T-cell (primary cell): ENCODE data around the gene FRG2C. TPM values are rescaled to one million over a fixed set of nuclear protein-coding genes. Genes with fewer than 3 reads are reported as not detected.
"Not testable (repeated sequence)": the region's sequence is repeated elsewhere in the genome, so short reads cannot be mapped to it uniquely, and the experiment has no call there.

Experiments
- ATAC-seq, 4 experiments: fragments of 200-7000 bp in 3 of 4; fragments of 150-1000 bp in 1 of 4; cut with Tn5 transposase; replicated peaks in 1 of 4; 1 replicate in 3 of 4; 2 replicates in 1 of 4; pipeline ENCODE4 v1.10.0; 2021; ENCODE audit warnings: moderate library complexity in 3 of 4, mild to moderate bottlenecking in 2 of 4, moderate number of reproducible peaks in 1 of 4
- CTCF ChIA-PET, 2 donors: fragments of 300-600 bp; sonication (Branson Sonifier 250); formaldehyde crosslinking; loops; one replicate each; lab custom pipeline; 2022; ENCODE audit warnings: antibody characterized with exemption in 2 of 2; lab: Charles Lee
- POLR2A ChIA-PET, 2 donors: fragments of 300-600 bp; sonication (Branson Sonifier 250); formaldehyde crosslinking; loops; one replicate each; lab custom pipeline; 2022; ENCODE audit warnings: antibody characterized with exemption in 2 of 2; lab: Charles Lee
- DNase-seq, 35 experiments: peaks; one replicate each; pipeline versions ENCODE4 v3.0.0 to v3.0.0-alpha.2; 2013 to 2023
- H3K27ac ChIP-seq: one replicate; pipeline ENCODE4 v1.5.1; 2013; ENCODE audit warnings: low read length
- H3K27me3 ChIP-seq, 2 experiments: replicated peaks in 1 of 2; 1 replicate in 1 of 2; 2 replicates in 1 of 2; pipeline versions ENCODE4 v1.6.1 to v1.7.0; 2013; ENCODE audit warnings: low read length in 1 of 2, mixed read lengths in 1 of 2; ENCODE audit not compliant: control insufficient read depth in 2 of 2, insufficient read depth in 2 of 2; ENCODE audit errors: extremely low read depth in 1 of 2
- H3K36me3 ChIP-seq, 2 donors: 1 replicate in 1 of 2; 2 replicates in 1 of 2; pipeline versions ENCODE4 v1.6.1 to v1.7.0; 2013; ENCODE audit warnings: low read length in 1 of 2; ENCODE audit not compliant: control insufficient read depth in 2 of 2, insufficient read depth in 1 of 2; ENCODE audit errors: extremely low read depth in 1 of 2
- H3K4me1 ChIP-seq, 2 experiments: 1 replicate in 1 of 2; 2 replicates in 1 of 2; pipeline versions ENCODE4 v1.6.1 to v1.7.0; 2013; ENCODE audit warnings: low read length in 2 of 2, mixed read lengths in 1 of 2; ENCODE audit not compliant: insufficient read depth in 2 of 2, control insufficient read depth in 1 of 2; ENCODE audit errors: extremely low read depth in 1 of 2
- H3K4me3 ChIP-seq, 2 donors: 1 replicate in 1 of 2; 2 replicates in 1 of 2; pipeline versions ENCODE4 v1.5.1 to v1.7.0; 2013; ENCODE audit warnings: mild to moderate bottlenecking in 2 of 2, low read length in 1 of 2, moderate library complexity in 1 of 2; ENCODE audit not compliant: control insufficient read depth in 1 of 2; ENCODE audit errors: extremely low read depth in 1 of 2
- H3K9me3 ChIP-seq: 2 replicates; pipeline ENCODE4 v1.7.0; 2013
- H3K27ac Mint-ChIP-seq, 2 donors: one replicate each; pipeline ENCODE4 v1.8.0; 2020 to 2021; ENCODE audit warnings: mild to moderate bottlenecking in 2 of 2, mixed read lengths in 2 of 2
- H3K27me3 Mint-ChIP-seq, 2 donors: one replicate each; pipeline ENCODE4 v1.8.0; 2021 to 2022; ENCODE audit warnings: mixed read lengths in 2 of 2
- H3K36me3 Mint-ChIP-seq: one replicate; pipeline ENCODE4 v1.8.0; 2021; ENCODE audit warnings: mixed read lengths
- H3K4me1 Mint-ChIP-seq, 3 donors: one replicate each; pipeline ENCODE4 v1.8.0; 2020 to 2022; ENCODE audit warnings: mixed read lengths in 3 of 3, mild to moderate bottlenecking in 1 of 3
- H3K4me3 Mint-ChIP-seq, 3 donors: one replicate each; pipeline ENCODE4 v1.8.0; 2020 to 2022; ENCODE audit warnings: mild to moderate bottlenecking in 3 of 3, mixed read lengths in 3 of 3, moderate library complexity in 3 of 3
- H3K9me3 Mint-ChIP-seq, 3 donors: one replicate each; pipeline ENCODE4 v1.8.0; 2020 to 2022; ENCODE audit warnings: mixed read lengths in 3 of 3
- whole genome bisulfite sequencing: methylation state at CpG from one replicate; pipeline ENCODE4 v1.1.5; 2013; ENCODE audit warnings: missing lambda C conversion rate; ENCODE audit not compliant: insufficient coverage; 5-methylcytosine and 5-hydroxymethylcytosine counted together
- total RNA-seq, 35 experiments: library from RNA in 6 of 35; stranded (reverse) in 6 of 35; fragments of 120-200 nt in 1 of 35; gene quantifications; one replicate each; pipeline versions ENCODE4 v1.2.1 to v1.2.4 and lab custom pipeline; 2013 to 2026

The FRG2C gene
- not detected for total RNA-seq
- not detected for total RNA-seq (2013)
- total RNA-seq (lab: John Stamatoyannopoulos, UW) = 0 to 0.07 (median 0) reads per million in 29 experiments

DNA sequence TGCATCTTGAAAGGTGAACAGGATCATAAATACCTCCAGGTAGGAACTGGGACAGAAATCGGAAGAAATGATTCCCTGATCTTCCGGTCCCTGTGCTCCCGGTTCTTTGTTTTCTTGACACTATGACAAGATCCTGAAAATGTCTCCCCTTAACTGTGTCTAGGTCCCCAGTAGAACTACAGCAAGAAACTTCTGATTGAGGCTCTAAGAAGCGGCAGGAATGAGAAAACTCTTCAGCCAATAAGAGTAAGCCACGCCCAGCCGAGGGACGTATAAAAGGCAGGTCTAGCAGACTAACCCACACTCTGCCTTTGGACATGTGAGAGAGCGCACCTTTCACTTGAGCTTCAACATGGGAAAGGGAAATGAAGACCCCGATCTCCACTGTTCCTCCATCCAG lies at the start of gene FRG2C:
FRG2C (plus strand) TSS at position 301 of the 400 bp plus-strand sequence; CDS start at position 353, 52 bp downstream.
- H3K27ac Mint-ChIP-seq, H3K36me3 ChIP-seq, H3K4me3 Mint-ChIP-seq, CTCF ChIA-PET, H3K4me1 ChIP-seq, H3K36me3 Mint-ChIP-seq, H3K4me3 ChIP-seq, ATAC-seq, POLR2A ChIA-PET, H3K9me3 ChIP-seq, H3K27ac ChIP-seq, H3K4me1 Mint-ChIP-seq, DNase-seq: not testable (repeated sequence)
- 80% methylated on average over 3 of the region's 9 CpGs for WGBS
- Mint-ChIP-seq H3K9me3 (peaks cover 10 to 17% (median 12%) of the 10 kb centered on the region in 3 donors), H3K27me3 (peaks cover 29 to 49% of the 10 kb centered on the region in 2 donors)
- peaks cover 0 to 29% of the 10 kb centered on the region in 2 experiments for H3K27me3 ChIP-seq

DNA sequence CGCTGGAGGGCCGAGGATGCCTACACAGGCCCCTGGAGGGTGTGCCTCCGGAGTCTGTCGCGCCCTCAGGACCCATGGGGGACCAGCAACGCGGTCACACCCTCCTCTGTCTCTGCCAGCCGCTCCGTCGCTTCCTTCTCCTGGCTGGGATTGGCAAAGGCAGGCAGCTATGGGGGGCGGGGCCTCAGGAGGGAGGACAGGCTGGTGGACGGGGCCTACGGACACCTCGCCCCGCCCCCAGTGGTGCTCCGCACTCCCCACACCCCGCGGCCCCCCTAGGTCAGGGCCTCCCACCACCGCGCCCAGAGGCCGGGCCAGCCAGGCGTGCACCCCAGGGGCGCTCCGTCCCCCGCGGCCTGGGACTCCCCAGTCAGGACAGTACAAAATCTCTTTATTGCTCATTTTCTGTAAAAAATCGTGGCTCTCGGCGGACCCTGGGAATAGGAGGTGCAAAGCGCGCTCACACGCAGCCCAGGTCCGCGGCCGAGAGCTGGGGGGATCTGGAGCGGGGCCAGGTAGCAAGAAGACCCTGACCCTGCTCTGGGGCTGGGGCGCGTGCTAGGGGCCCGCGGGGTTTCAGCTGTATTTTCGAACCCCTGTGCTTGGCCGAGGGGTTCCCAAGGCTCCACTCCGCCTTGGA lies 45.3 kb upstream of the FRG2C start:
- H3K36me3 Mint-ChIP-seq, H3K36me3 ChIP-seq, H3K9me3 Mint-ChIP-seq, H3K27ac Mint-ChIP-seq, H3K4me3 Mint-ChIP-seq, CTCF ChIA-PET, H3K9me3 ChIP-seq, H3K4me3 ChIP-seq, POLR2A ChIA-PET, H3K4me1 Mint-ChIP-seq, H3K4me1 ChIP-seq, DNase-seq, ATAC-seq, H3K27ac ChIP-seq: not testable (repeated sequence)
- 13% methylated on average over 34 of the region's 43 CpGs for WGBS
- peaks cover 0 to 26% of the 10 kb centered on the region in 2 experiments for H3K27me3 ChIP-seq
- H3K27me3 Mint-ChIP-seq = peaks cover 11 to 29% of the 10 kb centered on the region in 2 donors

DNA sequence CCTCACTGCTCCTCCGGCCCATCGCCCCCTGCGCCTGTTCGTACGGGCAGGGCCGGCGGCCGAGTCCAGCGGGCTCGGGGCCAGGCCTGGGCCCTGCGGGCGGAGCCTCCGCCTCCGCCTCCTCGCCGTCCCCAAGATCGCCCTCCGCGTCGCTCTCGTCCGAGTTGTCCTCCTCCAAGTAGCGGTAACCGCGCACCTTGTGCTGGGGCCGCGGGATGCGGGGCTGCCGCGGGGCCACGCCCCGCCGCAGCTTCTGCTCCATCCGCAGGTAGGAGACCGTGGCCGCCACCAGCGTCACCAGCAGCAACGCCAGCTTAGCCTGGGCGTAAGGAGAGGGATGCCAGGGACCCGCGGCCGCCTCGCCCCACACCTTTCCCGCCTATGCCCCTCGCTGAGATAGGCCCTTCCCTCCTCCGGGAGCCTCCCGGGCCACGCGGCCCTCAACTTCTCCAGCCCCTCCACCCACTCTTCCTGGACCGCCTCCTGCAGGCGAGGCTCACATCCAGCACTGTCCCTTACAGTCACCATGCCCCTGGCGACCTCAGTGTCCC lies 44.6 kb upstream of the FRG2C start:
- ATAC-seq, H3K27ac Mint-ChIP-seq, H3K4me1 ChIP-seq, H3K9me3 ChIP-seq, H3K4me1 Mint-ChIP-seq, H3K27ac ChIP-seq, CTCF ChIA-PET, H3K4me3 ChIP-seq, H3K36me3 ChIP-seq, POLR2A ChIA-PET, DNase-seq, H3K9me3 Mint-ChIP-seq, H3K36me3 Mint-ChIP-seq: not testable (repeated sequence)
- peaks cover 0 to 26% of the 10 kb centered on the region in 2 experiments for H3K27me3 ChIP-seq
- Mint-ChIP-seq H3K27me3 (peaks cover 11 to 30% of the 10 kb centered on the region in 2 donors), H3K4me3 (peak overlapping the region in 2 of 3 donors; percentile 45 to 61)
- 8% methylated on average over 44 of the region's 52 CpGs for WGBS

DNA sequence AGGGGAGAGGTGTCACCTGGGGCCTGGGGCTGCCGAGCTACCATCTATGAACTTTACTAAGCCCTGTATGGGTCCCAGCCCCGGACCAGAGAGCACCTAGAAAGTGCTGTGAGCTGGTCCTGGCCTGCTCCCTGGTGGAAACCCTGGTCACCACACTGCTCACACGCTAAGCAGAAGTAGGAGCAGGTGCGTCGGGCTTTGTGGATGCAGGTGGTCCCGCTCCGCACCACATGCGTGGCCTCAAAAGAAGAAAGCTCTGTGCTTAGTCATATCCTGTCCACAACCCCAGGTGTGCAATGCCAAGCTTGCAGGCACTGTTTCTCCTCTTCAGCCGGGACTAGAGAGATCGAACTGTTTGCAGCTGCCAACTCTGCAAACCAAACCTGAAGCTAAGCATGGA lies 42.4 kb upstream of the FRG2C start:
- H3K36me3 ChIP-seq, H3K9me3 Mint-ChIP-seq, H3K9me3 ChIP-seq, H3K4me3 ChIP-seq, ATAC-seq, H3K4me3 Mint-ChIP-seq, H3K36me3 Mint-ChIP-seq, H3K27ac Mint-ChIP-seq, H3K27ac ChIP-seq, H3K4me1 Mint-ChIP-seq, CTCF ChIA-PET, H3K4me1 ChIP-seq, POLR2A ChIA-PET, DNase-seq: not testable (repeated sequence)
- H3K27me3 ChIP-seq = peaks cover 0 to 26% of the 10 kb centered on the region in 2 experiments
- H3K27me3 Mint-ChIP-seq = peaks cover 11 to 30% of the 10 kb centered on the region in 2 donors
- WGBS = 10% methylated on average over 7 of the region's 10 CpGs

DNA sequence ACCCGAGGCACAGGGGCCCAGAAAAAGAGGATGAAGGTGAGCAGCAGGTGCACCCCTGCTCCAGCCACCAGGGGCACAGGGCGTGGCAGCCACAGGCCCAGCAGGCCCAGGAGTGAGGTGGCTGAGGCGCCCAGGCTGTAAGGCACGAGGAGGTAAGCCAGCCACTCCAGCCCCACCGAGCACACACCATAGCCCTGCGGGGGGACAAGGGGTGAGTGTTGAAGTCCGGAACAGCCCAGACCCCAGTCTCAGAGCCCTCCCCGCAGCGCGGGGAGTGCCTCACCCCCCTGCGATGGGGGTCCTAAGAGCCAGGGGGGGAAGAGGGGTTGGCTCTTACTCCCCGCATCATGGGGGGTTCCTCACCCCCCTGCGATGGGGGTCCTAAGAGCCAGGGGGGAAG lies 40.5 kb upstream of the FRG2C start:
- H3K9me3 ChIP-seq, H3K4me1 Mint-ChIP-seq, POLR2A ChIA-PET, H3K4me3 ChIP-seq, CTCF ChIA-PET, H3K27ac ChIP-seq, H3K27ac Mint-ChIP-seq, H3K4me1 ChIP-seq, H3K36me3 ChIP-seq, ATAC-seq, H3K36me3 Mint-ChIP-seq, H3K9me3 Mint-ChIP-seq, H3K4me3 Mint-ChIP-seq, DNase-seq: not testable (repeated sequence)
- peaks cover 8 to 27% of the 10 kb centered on the region in 2 donors for H3K27me3 Mint-ChIP-seq
- H3K27me3 ChIP-seq = peaks cover 0 to 18% of the 10 kb centered on the region in 2 experiments
- WGBS = 71% methylated on average over 1 of the region's 13 CpGs

DNA sequence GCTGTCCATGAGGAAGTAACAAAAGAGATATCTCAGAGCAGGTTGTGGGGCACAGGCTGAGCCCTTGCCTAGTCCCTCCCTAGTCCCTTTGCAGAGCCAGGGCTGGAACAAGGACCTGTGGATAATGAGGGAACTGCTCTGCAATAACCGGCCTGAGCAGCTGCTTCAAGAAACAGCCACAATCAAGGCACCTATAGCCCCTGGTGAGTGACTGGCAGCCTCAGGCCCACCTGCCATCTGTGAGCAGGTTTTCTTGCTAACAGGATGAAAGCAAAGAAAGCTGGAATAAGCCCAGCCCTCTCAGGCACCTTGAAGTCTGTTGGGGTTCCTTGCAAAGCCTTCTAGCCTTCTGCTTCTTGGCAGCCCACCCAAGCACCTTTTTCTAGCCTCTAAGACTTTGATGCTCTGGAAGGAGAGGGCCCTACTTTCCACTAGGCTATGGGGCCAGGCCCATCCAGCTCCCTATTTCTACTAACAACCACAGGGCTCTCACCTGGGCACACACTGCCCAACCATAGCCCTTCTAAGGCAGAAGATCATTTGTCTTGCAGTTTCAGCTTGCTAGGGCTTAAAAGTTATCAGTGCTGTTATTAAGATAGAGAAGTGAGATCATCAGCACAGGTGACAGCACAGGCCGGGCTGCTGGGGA lies 33.1 kb upstream of the FRG2C start:
- H3K27me3 ChIP-seq, H3K27ac ChIP-seq, H3K9me3 Mint-ChIP-seq, CTCF ChIA-PET, H3K4me1 ChIP-seq, ATAC-seq, H3K4me3 Mint-ChIP-seq, H3K4me3 ChIP-seq, H3K27me3 Mint-ChIP-seq, H3K27ac Mint-ChIP-seq, H3K9me3 ChIP-seq, DNase-seq, H3K36me3 Mint-ChIP-seq, POLR2A ChIA-PET, H3K4me1 Mint-ChIP-seq, H3K36me3 ChIP-seq: not testable (repeated sequence)
- no CpG with 5 or more reads among the region's 2 CpGs for WGBS
